ENCODE results near the gene C1orf167. TPM values are rescaled to one million over a fixed set of nuclear protein-coding genes. Genes with fewer than 3 reads are reported as not detected.

Gene C1orf167
- total RNA-seq, 1 donor from 2014 or later: not detected

GRCh38 chr1:11725616-11726015 lies 36.4 kb upstream of the C1orf167 start:
- H3K36me3 Mint-ChIP-seq (ENCODE audit: unreplicated experiment): no peaks in the 10 kb centered on the region
- no peak overlapping the region for H3K27ac Mint-ChIP-seq (ENCODE audit: unreplicated experiment)
- H3K9me3 Mint-ChIP-seq (ENCODE audit: unreplicated experiment): peaks cover 4% of the 10 kb centered on the region
- H3K4me1 Mint-ChIP-seq (ENCODE audit: low read depth, unreplicated experiment): no peaks in the 10 kb centered on the region
- no peak for TF ChIP-seq CTCF (IDR thresholded peaks at IDR 0.05; ENCODE audit: partially characterized antibody, unreplicated experiment)
- peaks cover 7% of the 10 kb centered on the region for H3K27me3 Mint-ChIP-seq (ENCODE audit: unreplicated experiment)
- no peak overlapping the region for H3K4me3 Mint-ChIP-seq (ENCODE audit: unreplicated experiment)
- no peak for DNase-seq

- H3K4me3 Mint-ChIP-seq (ENCODE audit: unreplicated experiment): no peak overlapping the region
Observed at GRCh38 chr1:11727119-11727518, 34.9 kb upstream of the C1orf167 start.

GRCh38 chr1:11728126-11728806 lies 33.7 kb upstream of the C1orf167 start:
- no peak for TF ChIP-seq CTCF (IDR thresholded peaks at IDR 0.05; ENCODE audit: partially characterized antibody, unreplicated experiment)
- Mint-ChIP-seq H3K27ac (ENCODE audit: unreplicated experiment) (no peak overlapping the region), H3K27me3 (ENCODE audit: unreplicated experiment) (peaks cover 10% of the 10 kb centered on the region), H3K9me3 (ENCODE audit: unreplicated experiment) (peaks cover 4% of the 10 kb centered on the region), H3K4me3 (ENCODE audit: unreplicated experiment) (no peak overlapping the region), H3K36me3 (ENCODE audit: unreplicated experiment) (no peaks in the 10 kb centered on the region), H3K4me1 (ENCODE audit: low read depth, unreplicated experiment) (peaks cover 6% of the 10 kb centered on the region)
- no peak for DNase-seq

More at GRCh38 chr1:11727119-11727518, 34.9 kb upstream of the C1orf167 start:
- no peak for DNase-seq
- peaks cover 4% of the 10 kb centered on the region for H3K9me3 Mint-ChIP-seq (ENCODE audit: unreplicated experiment)
- no peak for TF ChIP-seq CTCF (IDR thresholded peaks at IDR 0.05; ENCODE audit: partially characterized antibody, unreplicated experiment)
- peaks cover 10% of the 10 kb centered on the region for H3K27me3 Mint-ChIP-seq (ENCODE audit: unreplicated experiment)
- no peaks in the 10 kb centered on the region for H3K36me3 Mint-ChIP-seq (ENCODE audit: unreplicated experiment)
- peak overlapping the region; percentile 17 for H3K27ac Mint-ChIP-seq (ENCODE audit: unreplicated experiment)
- H3K4me1 Mint-ChIP-seq (ENCODE audit: low read depth, unreplicated experiment): peaks cover 6% of the 10 kb centered on the region

- no peaks in the 10 kb centered on the region for H3K36me3 Mint-ChIP-seq (ENCODE audit: unreplicated experiment)
- H3K9me3 Mint-ChIP-seq (ENCODE audit: unreplicated experiment): peaks cover 4% of the 10 kb centered on the region
- no peak overlapping the region for H3K27ac Mint-ChIP-seq (ENCODE audit: unreplicated experiment)
- no peak for DNase-seq
- H3K4me1 Mint-ChIP-seq (ENCODE audit: low read depth, unreplicated experiment): peaks cover 6% of the 10 kb centered on the region
- H3K27me3 Mint-ChIP-seq (ENCODE audit: unreplicated experiment): peaks cover 11% of the 10 kb centered on the region
- no peak for TF ChIP-seq CTCF (IDR thresholded peaks at IDR 0.05; ENCODE audit: partially characterized antibody, unreplicated experiment)
- H3K4me3 Mint-ChIP-seq (ENCODE audit: unreplicated experiment): no peak overlapping the region
Observed at GRCh38 chr1:11729155-11729497, 32.9 kb upstream of the C1orf167 start.
